Measurements from ENCODE around the gene OPRL1. TPM values are rescaled to one million over a fixed set of nuclear protein-coding genes. Genes with fewer than 3 reads are reported as not detected.

The OPRL1 gene
- total and polyA plus RNA-seq, 2 of the 8 experiments (the other 6 are each of a cell fraction or from before 2014, with no cell fraction given), result 0.63 to 0.98 TPM

GRCh38 chr20:64148581-64148980 lies 68.7 kb downstream of the OPRL1 start (continued):
- TF ChIP-seq GTF2F1 (IDR thresholded peaks at IDR 0.05; ENCODE audit: borderline replicate concordance, low read depth, low read length), result no peak
